Measurements from ENCODE around the gene BIRC3.

GRCh38 chr11:102306817-102307726, 10.2 kb upstream of the BIRC3 start:
- TF ChIP-seq CTCF (IDR thresholded peaks at IDR 0.05 in 2 of 3, conservative IDR thresholded peaks at IDR 0.05 in 1 of 3; ENCODE audit: borderline replicate concordance in 1 of 3, insufficient read depth in 1 of 3, low read depth in 2 of 3, low read length in 2 of 3): no peak
- no peak for TF ChIP-seq ATF3 (IDR thresholded peaks at IDR 0.05)
- no peak for TF ChIP-seq EGR1 (IDR thresholded peaks at IDR 0.05; ENCODE audit: low read depth)
- TF ChIP-seq EZH2phosphoT487 (IDR thresholded peaks at IDR 0.05; ENCODE audit: borderline replicate concordance): no peak
- no peak for TF ChIP-seq CEBPB (IDR thresholded peaks at IDR 0.05; ENCODE audit: low read depth)
- TF ChIP-seq EZH2 (IDR thresholded peaks at IDR 0.05): no peak
- TF ChIP-seq ZNF274 (IDR thresholded peaks at IDR 0.05; ENCODE audit: low read depth, low read length): no peak
- no peak for TF ChIP-seq ZBTB33 (IDR thresholded peaks at IDR 0.05; ENCODE audit: extremely low read depth, insufficient replicate concordance, low read length)
- no peak for TF ChIP-seq SP1 (IDR thresholded peaks at IDR 0.05; ENCODE audit: low read depth)
